HepG2 (cell line): ENCODE measurements around the gene CA14. TPM values are rescaled to one million over a fixed set of nuclear protein-coding genes. Genes with fewer than 3 reads are reported as not detected.
A peak's percentile ranks its signal among the peaks of the same experiment; 100 is the strongest.

Experiments used
- MYC ChIP-seq: sonication (generic); formaldehyde crosslinking; IDR thresholded peaks from 2 replicates; pipeline ENCODE4 v1.9.0; 2021; ENCODE audit warnings: missing genetic modification reagents, borderline replicate concordance
- PHF5A ChIP-seq: IDR thresholded peaks from one replicate; pipeline ENCODE4 v1.6.1; 2018; ENCODE audit warnings: low read depth, missing genetic modification reagents; ENCODE audit not compliant: unreplicated experiment
- POLR2A ChIP-seq, 2 experiments: IDR thresholded peaks; 2 replicates each; pipeline ENCODE4 v1.6.1; 2011; ENCODE audit warnings: low read depth in 2 of 2, low read length in 2 of 2, mild to moderate bottlenecking in 1 of 2, moderate library complexity in 1 of 2; ENCODE audit not compliant: insufficient read depth in 1 of 2
- SAP130 ChIP-seq: IDR thresholded peaks from 2 replicates; pipeline ENCODE4 v1.6.1; 2016; ENCODE audit warnings: low read depth
- SOX6 ChIP-seq, 2 experiments: fragments of 450-650 bp in 1 of 2; sonication (generic) in 1 of 2; formaldehyde crosslinking in 1 of 2; IDR thresholded peaks; 2 replicates each; pipeline versions ENCODE4 v1.4.0 to v1.6.1; 2017 to 2020; ENCODE audit warnings: antibody characterized with exemption in 1 of 2, mild to moderate bottlenecking in 1 of 2, missing genetic modification reagents in 1 of 2
- TEAD3 ChIP-seq: optimal IDR thresholded peaks from 2 replicates; pipeline ENCODE3; 2016; ENCODE audit warnings: borderline replicate concordance
- YEATS4 ChIP-seq: sonication (generic); formaldehyde crosslinking; IDR thresholded peaks from 2 replicates; pipeline ENCODE4 v1.4.0; 2020; ENCODE audit warnings: missing genetic modification reagents, borderline replicate concordance
- ZFX ChIP-seq: sonication (generic); formaldehyde crosslinking; IDR thresholded peaks from 2 replicates; pipeline ENCODE4 v1.4.0; 2020; ENCODE audit warnings: mild to moderate bottlenecking, low read depth, missing genetic modification reagents, moderate library complexity
- ZMYM3 ChIP-seq: sonication (generic); formaldehyde crosslinking; IDR thresholded peaks from 2 replicates; pipeline ENCODE4 v1.5.1; 2020; ENCODE audit warnings: mild to moderate bottlenecking, missing genetic modification reagents
- ZNF12 ChIP-seq: sonication (generic); formaldehyde crosslinking; IDR thresholded peaks from 2 replicates; pipeline ENCODE4 v1.5.0; 2020; ENCODE audit warnings: missing genetic modification reagents
- ZNF746 ChIP-seq: sonication (generic); formaldehyde crosslinking; IDR thresholded peaks from 2 replicates; pipeline ENCODE4 v1.8.0; 2022; ENCODE audit warnings: mild to moderate bottlenecking, missing genetic modification reagents
- polyA plus RNA-seq, 8 experiments: library from polyadenylated mRNA; depleted of rRNA in 3 of 8; stranded (reverse) in 7 of 8; unstranded in 1 of 8; fragments of >200 nt; fragmentation: Illumina TruSeq in 4 of 8; extraction: Trizol in 4 of 8; gene quantifications; 2 replicates each; pipeline versions ENCODE4 v1.2.1 to v1.2.3, GENCODE V29; 2011 to 2016; ENCODE audit warnings: low read depth in 4 of 8, missing spikeins in 1 of 8, mixed read lengths in 1 of 8; ENCODE audit not compliant: insufficient read depth in 1 of 8
- total RNA-seq, 5 experiments: library from RNA; depleted of rRNA; stranded (reverse); fragments of >200 nt; fragmentation: Illumina TruSeq; extraction: Trizol; gene quantifications; 2 replicates each; pipeline ENCODE4 v1.2.3, GENCODE V29; 2016; ENCODE audit warnings: low read depth in 1 of 5
- TF ChIP-seq, protein P1 (sequence below): sonication (generic); formaldehyde crosslinking; IDR thresholded peaks from 2 replicates; pipeline ENCODE4 v1.4.0; 2020; ENCODE audit warnings: missing genetic modification reagents
- TF ChIP-seq, protein P2 (sequence below): sonication (generic); formaldehyde crosslinking; IDR thresholded peaks from 2 replicates; pipeline ENCODE4 v1.8.1; 2022; ENCODE audit warnings: low read depth, mild to moderate bottlenecking, missing genetic modification reagents
- TF ChIP-seq, protein P3 (sequence below): sonication (generic); formaldehyde crosslinking; IDR thresholded peaks from 2 replicates; pipeline ENCODE4 v1.5.1; 2020; ENCODE audit warnings: mild to moderate bottlenecking, missing genetic modification reagents, moderate library complexity
- TF ChIP-seq, protein P4 (sequence below): IDR thresholded peaks from 2 replicates; pipeline ENCODE4 v1.6.1; 2012; ENCODE audit warnings: inconsistent platforms
- TF ChIP-seq, protein P5 (sequence below): sonication (generic); formaldehyde crosslinking; IDR thresholded peaks from 2 replicates; pipeline ENCODE4 v1.4.0; 2020; ENCODE audit warnings: missing genetic modification reagents
- TF ChIP-seq, protein P6 (sequence below): sonication (generic); formaldehyde crosslinking; IDR thresholded peaks from 2 replicates; pipeline ENCODE4 v1.5.1; 2020; ENCODE audit warnings: mild to moderate bottlenecking, missing genetic modification reagents, moderate library complexity

Gene CA14
- total and polyA plus RNA-seq, 2 of the 13 experiments (the other 11 are each of a cell fraction or from before 2014, with no cell fraction given): 2.4 to 8.5 TPM

DNA sequence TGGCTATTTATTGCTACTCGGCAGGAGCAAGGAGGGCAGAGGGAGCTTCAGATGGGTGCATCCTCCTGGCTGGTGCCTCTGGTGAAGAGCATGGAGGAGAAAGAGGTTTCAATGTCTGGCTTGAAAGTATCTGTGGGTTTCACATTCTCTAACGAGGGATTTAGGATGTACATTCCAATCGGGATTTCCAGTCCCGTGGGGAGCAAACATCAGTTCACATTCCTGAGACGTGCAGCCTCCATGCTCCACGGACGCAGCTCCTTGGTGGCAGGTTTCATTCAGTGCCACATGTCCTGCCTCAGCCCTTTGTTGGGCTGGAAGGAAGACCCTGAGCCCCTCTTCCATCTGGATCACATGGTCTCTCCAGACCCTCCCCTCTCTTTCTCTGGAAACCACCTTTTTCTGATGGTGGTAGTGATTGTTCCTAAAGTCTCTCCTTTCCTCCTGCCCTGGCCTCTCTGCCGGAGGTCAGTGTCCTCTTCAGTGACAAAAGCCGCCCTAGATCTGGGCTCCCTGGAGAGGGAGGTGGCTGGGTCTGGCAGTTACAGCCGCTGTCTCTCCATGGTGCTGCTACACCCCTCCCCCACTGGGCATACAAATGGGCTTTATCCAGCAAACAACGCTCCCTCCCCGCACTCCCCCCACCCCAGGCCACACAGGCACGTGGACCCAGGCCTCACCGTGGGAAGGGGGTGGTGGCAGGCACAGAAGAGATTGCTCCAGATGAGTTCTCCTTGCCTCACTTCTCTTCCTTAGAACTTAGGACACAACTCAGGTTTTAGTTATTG lies 826 bp upstream of the CA14 start (continued):
- TF ChIP-seq, protein P1, sequence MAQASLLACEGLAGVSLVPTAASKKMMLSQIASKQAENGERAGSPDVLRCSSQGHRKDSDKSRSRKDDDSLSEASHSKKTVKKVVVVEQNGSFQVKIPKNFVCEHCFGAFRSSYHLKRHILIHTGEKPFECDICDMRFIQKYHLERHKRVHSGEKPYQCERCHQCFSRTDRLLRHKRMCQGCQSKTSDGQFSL: peak; percentile 48; the same call in 1 of the 2 replicates
- TF ChIP-seq SAP130 (CRISPR knock-in tag): 0 out of 2 replicates have a peak, but pooled peaks have one; percentile 6
- TF ChIP-seq POLR2A (IDR thresholded peaks at IDR 0.05; ENCODE audit: insufficient read depth in 1 of 2, low read depth in 2 of 2, low read length in 2 of 2): peak; percentile 33 to 43; a peak in 1 of 4 replicates
- TF ChIP-seq, protein P2, sequence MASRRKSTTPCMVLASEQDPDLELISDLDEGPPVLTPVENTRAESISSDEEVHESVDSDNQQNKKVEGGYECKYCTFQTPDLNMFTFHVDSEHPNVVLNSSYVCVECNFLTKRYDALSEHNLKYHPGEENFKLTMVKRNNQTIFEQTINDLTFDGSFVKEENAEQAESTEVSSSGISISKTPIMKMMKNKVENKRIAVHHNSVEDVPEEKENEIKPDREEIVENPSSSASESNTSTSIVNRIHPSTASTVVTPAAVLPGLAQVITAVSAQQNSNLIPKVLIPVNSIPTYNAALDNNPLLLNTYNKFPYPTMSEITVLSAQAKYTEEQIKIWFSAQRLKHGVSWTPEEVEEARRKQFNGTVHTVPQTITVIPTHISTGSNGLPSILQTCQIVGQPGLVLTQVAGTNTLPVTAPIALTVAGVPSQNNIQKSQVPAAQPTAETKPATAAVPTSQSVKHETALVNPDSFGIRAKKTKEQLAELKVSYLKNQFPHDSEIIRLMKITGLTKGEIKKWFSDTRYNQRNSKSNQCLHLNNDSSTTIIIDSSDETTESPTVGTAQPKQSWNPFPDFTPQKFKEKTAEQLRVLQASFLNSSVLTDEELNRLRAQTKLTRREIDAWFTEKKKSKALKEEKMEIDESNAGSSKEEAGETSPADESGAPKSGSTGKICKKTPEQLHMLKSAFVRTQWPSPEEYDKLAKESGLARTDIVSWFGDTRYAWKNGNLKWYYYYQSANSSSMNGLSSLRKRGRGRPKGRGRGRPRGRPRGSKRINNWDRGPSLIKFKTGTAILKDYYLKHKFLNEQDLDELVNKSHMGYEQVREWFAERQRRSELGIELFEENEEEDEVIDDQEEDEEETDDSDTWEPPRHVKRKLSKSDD: no peak
- TF ChIP-seq ZMYM3: peak; percentile 27; the same call in 1 of the 2 replicates
- peak; percentile 1 for TF ChIP-seq PHF5A (CRISPR knock-in tag)
- TF ChIP-seq TEAD3: peak; percentile 9
- TF ChIP-seq SOX6 (IDR thresholded peaks at IDR 0.05): no peak
- TF ChIP-seq SOX6 (CRISPR knock-in tag; IDR thresholded peaks at IDR 0.05): 0 out of 2 replicates have a peak, but pooled peaks have one; percentile 13
- TF ChIP-seq, protein P3, sequence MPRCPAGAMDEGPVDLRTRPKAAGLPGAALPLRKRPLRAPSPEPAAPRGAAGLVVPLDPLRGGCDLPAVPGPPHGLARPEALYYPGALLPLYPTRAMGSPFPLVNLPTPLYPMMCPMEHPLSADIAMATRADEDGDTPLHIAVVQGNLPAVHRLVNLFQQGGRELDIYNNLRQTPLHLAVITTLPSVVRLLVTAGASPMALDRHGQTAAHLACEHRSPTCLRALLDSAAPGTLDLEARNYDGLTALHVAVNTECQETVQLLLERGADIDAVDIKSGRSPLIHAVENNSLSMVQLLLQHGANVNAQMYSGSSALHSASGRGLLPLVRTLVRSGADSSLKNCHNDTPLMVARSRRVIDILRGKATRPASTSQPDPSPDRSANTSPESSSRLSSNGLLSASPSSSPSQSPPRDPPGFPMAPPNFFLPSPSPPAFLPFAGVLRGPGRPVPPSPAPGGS: no peak
- TF ChIP-seq, protein P4, sequence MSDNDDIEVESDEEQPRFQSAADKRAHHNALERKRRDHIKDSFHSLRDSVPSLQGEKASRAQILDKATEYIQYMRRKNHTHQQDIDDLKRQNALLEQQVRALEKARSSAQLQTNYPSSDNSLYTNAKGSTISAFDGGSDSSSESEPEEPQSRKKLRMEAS: peak; percentile 67
- TF ChIP-seq ZNF746: no peak
- TF ChIP-seq, protein P5, sequence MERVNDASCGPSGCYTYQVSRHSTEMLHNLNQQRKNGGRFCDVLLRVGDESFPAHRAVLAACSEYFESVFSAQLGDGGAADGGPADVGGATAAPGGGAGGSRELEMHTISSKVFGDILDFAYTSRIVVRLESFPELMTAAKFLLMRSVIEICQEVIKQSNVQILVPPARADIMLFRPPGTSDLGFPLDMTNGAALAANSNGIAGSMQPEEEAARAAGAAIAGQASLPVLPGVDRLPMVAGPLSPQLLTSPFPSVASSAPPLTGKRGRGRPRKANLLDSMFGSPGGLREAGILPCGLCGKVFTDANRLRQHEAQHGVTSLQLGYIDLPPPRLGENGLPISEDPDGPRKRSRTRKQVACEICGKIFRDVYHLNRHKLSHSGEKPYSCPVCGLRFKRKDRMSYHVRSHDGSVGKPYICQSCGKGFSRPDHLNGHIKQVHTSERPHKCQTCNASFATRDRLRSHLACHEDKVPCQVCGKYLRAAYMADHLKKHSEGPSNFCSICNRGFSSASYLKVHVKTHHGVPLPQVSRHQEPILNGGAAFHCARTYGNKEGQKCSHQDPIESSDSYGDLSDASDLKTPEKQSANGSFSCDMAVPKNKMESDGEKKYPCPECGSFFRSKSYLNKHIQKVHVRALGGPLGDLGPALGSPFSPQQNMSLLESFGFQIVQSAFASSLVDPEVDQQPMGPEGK (CRISPR knock-in tag): peak; percentile 81; the same call in 1 of the 2 replicates
- 0 out of 2 replicates have a peak, but pooled peaks have one; percentile 15 for TF ChIP-seq YEATS4 (CRISPR knock-in tag)
- peak; percentile 79; the same call in 1 of the 2 replicates for TF ChIP-seq ZNF12 (CRISPR knock-in tag)
- TF ChIP-seq, protein P6, sequence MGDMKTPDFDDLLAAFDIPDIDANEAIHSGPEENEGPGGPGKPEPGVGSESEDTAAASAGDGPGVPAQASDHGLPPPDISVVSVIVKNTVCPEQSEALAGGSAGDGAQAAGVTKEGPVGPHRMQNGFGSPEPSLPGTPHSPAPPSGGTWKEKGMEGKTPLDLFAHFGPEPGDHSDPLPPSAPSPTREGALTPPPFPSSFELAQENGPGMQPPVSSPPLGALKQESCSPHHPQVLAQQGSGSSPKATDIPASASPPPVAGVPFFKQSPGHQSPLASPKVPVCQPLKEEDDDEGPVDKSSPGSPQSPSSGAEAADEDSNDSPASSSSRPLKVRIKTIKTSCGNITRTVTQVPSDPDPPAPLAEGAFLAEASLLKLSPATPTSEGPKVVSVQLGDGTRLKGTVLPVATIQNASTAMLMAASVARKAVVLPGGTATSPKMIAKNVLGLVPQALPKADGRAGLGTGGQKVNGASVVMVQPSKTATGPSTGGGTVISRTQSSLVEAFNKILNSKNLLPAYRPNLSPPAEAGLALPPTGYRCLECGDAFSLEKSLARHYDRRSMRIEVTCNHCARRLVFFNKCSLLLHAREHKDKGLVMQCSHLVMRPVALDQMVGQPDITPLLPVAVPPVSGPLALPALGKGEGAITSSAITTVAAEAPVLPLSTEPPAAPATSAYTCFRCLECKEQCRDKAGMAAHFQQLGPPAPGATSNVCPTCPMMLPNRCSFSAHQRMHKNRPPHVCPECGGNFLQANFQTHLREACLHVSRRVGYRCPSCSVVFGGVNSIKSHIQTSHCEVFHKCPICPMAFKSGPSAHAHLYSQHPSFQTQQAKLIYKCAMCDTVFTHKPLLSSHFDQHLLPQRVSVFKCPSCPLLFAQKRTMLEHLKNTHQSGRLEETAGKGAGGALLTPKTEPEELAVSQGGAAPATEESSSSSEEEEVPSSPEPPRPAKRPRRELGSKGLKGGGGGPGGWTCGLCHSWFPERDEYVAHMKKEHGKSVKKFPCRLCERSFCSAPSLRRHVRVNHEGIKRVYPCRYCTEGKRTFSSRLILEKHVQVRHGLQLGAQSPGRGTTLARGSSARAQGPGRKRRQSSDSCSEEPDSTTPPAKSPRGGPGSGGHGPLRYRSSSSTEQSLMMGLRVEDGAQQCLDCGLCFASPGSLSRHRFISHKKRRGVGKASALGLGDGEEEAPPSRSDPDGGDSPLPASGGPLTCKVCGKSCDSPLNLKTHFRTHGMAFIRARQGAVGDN (CRISPR knock-in tag): peak; percentile 55; the same call in 1 of the 2 replicates
- TF ChIP-seq ZFX (CRISPR knock-in tag): 0 out of 2 replicates have a peak, but pooled peaks have one; percentile 40
- TF ChIP-seq MYC: peak; percentile 80; the same call in 1 of the 2 replicates
